ENCODE data around the gene FSTL3. TPM values are rescaled to one million over a fixed set of nuclear protein-coding genes. Genes with fewer than 3 reads are reported as not detected.
A peak's percentile ranks its signal among the peaks of the same experiment; 100 is the strongest.

The FSTL3 gene
- total and polyA plus RNA-seq, 2 of the 13 experiments (the other 11 are each of a cell fraction or from before 2014, with no cell fraction given): 13.5 to 15.6 TPM

GRCh38 chr19:660793-661426 is 15.3 kb upstream of the FSTL3 start (continued):
- TF ChIP-seq ZNF382 (CRISPR knock-in tag; IDR thresholded peaks at IDR 0.05; ENCODE audit: borderline replicate concordance) (no peak), ZNF232 (CRISPR knock-in tag; IDR thresholded peaks at IDR 0.05; ENCODE audit: borderline replicate concordance) (no peak), ZBTB25 (CRISPR knock-in tag; IDR thresholded peaks at IDR 0.05) (peak; percentile 94), ZNF12 (CRISPR knock-in tag; IDR thresholded peaks at IDR 0.05) (no peak), FOXC1 (CRISPR knock-in tag; IDR thresholded peaks at IDR 0.05; ENCODE audit: borderline replicate concordance) (no peak; the same call in 1 of the 2 replicates), TIGD3 (CRISPR knock-in tag; IDR thresholded peaks at IDR 0.05; ENCODE audit: borderline replicate concordance) (no peak), SIN3A (IDR thresholded peaks at IDR 0.05; ENCODE audit: borderline replicate concordance, low read depth, low read length) (peak; percentile 84; the same call in 1 of the 2 replicates), ZNF276 (CRISPR knock-in tag; IDR thresholded peaks at IDR 0.05; ENCODE audit: low read depth) (no peak), SRY (CRISPR knock-in tag; IDR thresholded peaks at IDR 0.05) (no peak; the same call in 1 of the 2 replicates), ATF7 (IDR thresholded peaks at IDR 0.05) (no peak), ATF7 (CRISPR knock-in tag; IDR thresholded peaks at IDR 0.05) (no peak; the same call in 1 of the 2 replicates), ARID4A (CRISPR knock-in tag; IDR thresholded peaks at IDR 0.05; ENCODE audit: borderline replicate concordance) (peak; percentile 88; the same call in 1 of the 2 replicates), ZSCAN12 (CRISPR knock-in tag; IDR thresholded peaks at IDR 0.05) (0 out of 2 replicates have a peak, but pooled peaks have one; percentile 59), ZNF703 (CRISPR knock-in tag; IDR thresholded peaks at IDR 0.05; ENCODE audit: borderline replicate concordance) (no peak), ZNF550 (CRISPR knock-in tag; IDR thresholded peaks at IDR 0.05; ENCODE audit: borderline replicate concordance) (no peak), HCFC1 (IDR thresholded peaks at IDR 0.05; ENCODE audit: low read depth, low read length) (no peak; the same call in 1 of the 2 replicates), ESRRA (CRISPR knock-in tag; IDR thresholded peaks at IDR 0.05; ENCODE audit: low read depth) (peak; percentile 92), MED13 (CRISPR knock-in tag; IDR thresholded peaks at IDR 0.05) (0 out of 2 replicates have a peak, but pooled peaks have one; percentile 13)

Measured in HepG2 (cell line).